Liver (tissue), 9 donors: ENCODE results near the gene CD247. TPM values are rescaled to one million over a fixed set of nuclear protein-coding genes. Genes with fewer than 3 reads are reported as not detected.

ENCODE experiments used
- DNase-seq: peaks from one replicate; pipeline ENCODE4 v3.0.0-alpha.2; 2017; ENCODE audit warnings: low spot score
- H3K27ac ChIP-seq, 2 donors: one replicate each; pipeline ENCODE4 v1.7.0; 2013; ENCODE audit warnings: inconsistent platforms in 2 of 2, low read length in 2 of 2, control low read depth in 1 of 2, low read depth in 1 of 2, mild to moderate bottlenecking in 1 of 2
- H3K27me3 ChIP-seq, 4 donors: one replicate each; pipeline versions ENCODE4 v1.6.1 to v1.7.0; 2013; ENCODE audit warnings: low read length in 3 of 4, inconsistent platforms in 1 of 4, mild to moderate bottlenecking in 1 of 4, moderate library complexity in 1 of 4; ENCODE audit not compliant: control insufficient read depth in 4 of 4, insufficient read depth in 4 of 4
- H3K36me3 ChIP-seq, 4 donors: one replicate each; pipeline versions ENCODE4 v1.6.1 to v1.7.0; 2013; ENCODE audit warnings: low read length in 3 of 4, mild to moderate bottlenecking in 3 of 4, low read depth in 1 of 4, moderate library complexity in 1 of 4; ENCODE audit not compliant: control insufficient read depth in 4 of 4, insufficient read depth in 3 of 4
- H3K4me1 ChIP-seq, 4 donors: one replicate each; pipeline versions ENCODE4 v1.6.1 to v1.7.0; 2013; ENCODE audit warnings: low read length in 3 of 4, mild to moderate bottlenecking in 3 of 4, moderate library complexity in 1 of 4; ENCODE audit not compliant: control insufficient read depth in 4 of 4, insufficient read depth in 4 of 4
- H3K4me3 ChIP-seq, 3 donors: one replicate each; pipeline versions ENCODE4 v1.6.1 to v1.7.0; 2013; ENCODE audit warnings: low read length in 3 of 3, control low read depth in 1 of 3, low read depth in 1 of 3, mild to moderate bottlenecking in 1 of 3
- H3K9ac ChIP-seq, 2 donors: one replicate each; pipeline ENCODE4 v1.7.0; 2013; ENCODE audit warnings: low read length in 2 of 2, mild to moderate bottlenecking in 2 of 2, moderate library complexity in 2 of 2, control low read depth in 1 of 2, low read depth in 1 of 2
- H3K9me3 ChIP-seq, 4 donors: one replicate each; pipeline versions ENCODE4 v1.6.1 to v1.7.0; 2013; ENCODE audit warnings: low read length in 3 of 4; ENCODE audit not compliant: control insufficient read depth in 4 of 4
- ATF3 ChIP-seq: IDR thresholded peaks from 2 replicates; pipeline ENCODE4 v1.6.1; 2016; ENCODE audit warnings: antibody characterized with exemption
- CTCF ChIP-seq: fragments of 150-350 bp; IDR thresholded peaks from 2 replicates; pipeline ENCODE4 v1.5.1; 2017; ENCODE audit warnings: improper control_type of control experiment, low read depth, low read length; ENCODE audit not compliant: missing input control
- EGR1 ChIP-seq, 2 donors: IDR thresholded peaks; 2 replicates each; pipeline ENCODE4 v1.6.1; 2016 to 2018; ENCODE audit warnings: antibody characterized with exemption in 2 of 2, low read depth in 2 of 2
- FOXA1 ChIP-seq: IDR thresholded peaks from 2 replicates; pipeline ENCODE4 v1.6.1; 2016; ENCODE audit warnings: antibody characterized with exemption
- FOXA2 ChIP-seq: IDR thresholded peaks from 2 replicates; pipeline ENCODE4 v1.6.1; 2016; ENCODE audit warnings: antibody characterized with exemption
- GABPA ChIP-seq, 2 donors: IDR thresholded peaks in 1 of 2; conservative IDR thresholded peaks in 1 of 2; 2 replicates each; pipeline ENCODE4 v1.6.1; 2016; ENCODE audit warnings: antibody characterized with exemption in 2 of 2, mild to moderate bottlenecking in 1 of 2, moderate library complexity in 1 of 2
- HNF4A ChIP-seq, 2 donors: conservative IDR thresholded peaks; 2 replicates each; pipeline ENCODE4 v1.6.1; 2016; ENCODE audit warnings: antibody characterized with exemption in 2 of 2, mild to moderate bottlenecking in 2 of 2
- HNF4G ChIP-seq: IDR thresholded peaks from 2 replicates; pipeline ENCODE4 v1.6.1; 2016; ENCODE audit warnings: antibody characterized with exemption
- JUND ChIP-seq, 2 donors: IDR thresholded peaks; 2 replicates each; pipeline ENCODE4 v1.6.1; 2016; ENCODE audit warnings: antibody characterized with exemption in 2 of 2
- MAX ChIP-seq: IDR thresholded peaks from 2 replicates; pipeline ENCODE4 v1.6.1; 2016; ENCODE audit warnings: antibody characterized with exemption
- NR2F2 ChIP-seq: IDR thresholded peaks from 2 replicates; pipeline ENCODE4 v1.6.1; 2016; ENCODE audit warnings: antibody characterized with exemption
- RAD21 ChIP-seq, 2 donors: IDR thresholded peaks; 2 replicates each; pipeline ENCODE4 v1.6.1; 2016; ENCODE audit warnings: antibody characterized with exemption in 2 of 2, mild to moderate bottlenecking in 2 of 2
- REST ChIP-seq: IDR thresholded peaks from 2 replicates; pipeline ENCODE4 v1.6.1; 2016; ENCODE audit warnings: antibody characterized with exemption, mild to moderate bottlenecking
- RXRA ChIP-seq, 2 donors: IDR thresholded peaks; 2 replicates each; pipeline ENCODE4 v1.6.1; 2017 to 2018; ENCODE audit warnings: antibody characterized with exemption in 2 of 2, mild to moderate bottlenecking in 1 of 2
- SP1 ChIP-seq: IDR thresholded peaks from 2 replicates; pipeline ENCODE4 v1.6.1; 2018; ENCODE audit warnings: antibody characterized with exemption, mild to moderate bottlenecking
- TAF1 ChIP-seq: conservative IDR thresholded peaks from 2 replicates; pipeline ENCODE4 v1.6.1; 2016; ENCODE audit warnings: antibody characterized with exemption, mild to moderate bottlenecking
- YY1 ChIP-seq: IDR thresholded peaks from 2 replicates; pipeline ENCODE4 v1.6.1; 2016; ENCODE audit warnings: antibody characterized with exemption, mild to moderate bottlenecking
- ZBTB33 ChIP-seq: IDR thresholded peaks from 2 replicates; pipeline ENCODE4 v1.6.1; 2016; ENCODE audit warnings: antibody characterized with exemption
- WGBS: extraction: QIAGEN DNeasy Blood & Tissue Kit; methylation state at CpG from one replicate; pipeline ENCODE4 v1.1.7; 2013; 5-methylcytosine and 5-hydroxymethylcytosine counted together
- polyA plus RNA-seq, 2 donors: library from polyadenylated mRNA; stranded (reverse) in 1 of 2; unstranded in 1 of 2; fragments of 200-250 nt in 1 of 2; fragments of >200 nt in 1 of 2; fragmentation: Nextera tagmentation in 1 of 2; extraction: Ambion mirVana in 1 of 2; gene quantifications; one replicate each; pipeline versions ENCODE4 v1.2.1 to v1.2.3, GENCODE V29; 2013 to 2015
- total RNA-seq, 2 donors: library from RNA; depleted of rRNA; stranded (reverse); fragments of >200 nt; gene quantifications; one replicate each; pipeline ENCODE4 v1.2.3, GENCODE V29; 2014
- donor health status: healthy.
- donor health status: healthy.
- donor health status: healthy.
- donor health status: healthy.
- donor health status: healthy.

Gene CD247
- total and polyA plus RNA-seq, 4 donors, result 0.61 to 2.2 (median 1.6) TPM

GRCh38 chr1:167511374-167511986 lies 6.8 kb downstream of the CD247 start:
- H3K4me1 ChIP-seq, result no peaks in the 10 kb centered on the region
- no peak overlapping the region for H3K27ac ChIP-seq
- H3K36me3 ChIP-seq, result no peaks in the 10 kb centered on the region
- no peaks in the 10 kb centered on the region for H3K9me3 ChIP-seq
- no peak for DNase-seq
- 90% methylated on average over 11 of the region's 11 CpGs for WGBS
- H3K4me3 ChIP-seq, result no peak overlapping the region
- TF ChIP-seq RXRA (IDR thresholded peaks at IDR 0.05), result no peak
- no peak for TF ChIP-seq CTCF
- TF ChIP-seq ZBTB33, result no peak
- H3K9ac ChIP-seq, result no peak overlapping the region
- H3K27me3 ChIP-seq, result no peaks in the 10 kb centered on the region

GRCh38 chr1:167510881-167511280 lies 7.4 kb downstream of the CD247 start:
- 90% methylated on average over 4 of the region's 4 CpGs for WGBS
- Histone ChIP-seq H3K27me3 (no peaks in the 10 kb centered on the region), H3K4me3 (no peak overlapping the region), H3K36me3 (no peaks in the 10 kb centered on the region), H3K27ac (no peak overlapping the region), H3K4me1 (no peaks in the 10 kb centered on the region), H3K9me3 (no peaks in the 10 kb centered on the region), H3K9ac (no peak overlapping the region)
- TF ChIP-seq HNF4A (conservative IDR thresholded peaks at IDR 0.05) (no peak), HNF4G (no peak), NR2F2 (no peak), GABPA (IDR thresholded peaks at IDR 0.05 in 1 of 2, conservative IDR thresholded peaks at IDR 0.05 in 1 of 2) (no peak), CTCF (no peak), RAD21 (IDR thresholded peaks at IDR 0.05) (no peak), TAF1 (no peak), YY1 (no peak), ZBTB33 (no peak), RXRA (IDR thresholded peaks at IDR 0.05) (no peak), SP1 (no peak), ATF3 (no peak), FOXA2 (no peak), JUND (IDR thresholded peaks at IDR 0.05) (no peak), EGR1 (IDR thresholded peaks at IDR 0.05; ENCODE audit: low read depth in 2 of 2) (no peak), MAX (no peak), REST (no peak), FOXA1 (no peak)
- no peak for DNase-seq
